Stimulated activated memory B cell treated with anti-CD40 and anti-IgM and Interleukin-4, amounts not matched to agents 10 μg/mL and 1 μg/mL and 100 μg/mL, for 72 hours (primary cell): Measurements from ENCODE around the gene SOS1.
"Not testable (repeated sequence)": the region's sequence is repeated elsewhere in the genome, so short reads cannot be mapped to it uniquely, and the experiment has no call there.

ENCODE experiments used
- ATAC-seq: fragments of 150-1000 bp; cut with Tn5 transposase; 2 replicates; pipeline ENCODE4 v1.10.0; 2021
- H3K27ac Mint-ChIP-seq: one replicate; pipeline ENCODE4 v1.8.0; 2022; ENCODE audit warnings: mild to moderate bottlenecking, mixed read lengths
- H3K27me3 Mint-ChIP-seq: one replicate; pipeline ENCODE4 v1.8.0; 2022; ENCODE audit warnings: mixed read lengths
- H3K36me3 Mint-ChIP-seq: one replicate; pipeline ENCODE4 v1.8.0; 2022; ENCODE audit warnings: mixed read lengths
- H3K4me1 Mint-ChIP-seq: one replicate; pipeline ENCODE4 v1.8.0; 2022; ENCODE audit warnings: mixed read lengths
- H3K4me3 Mint-ChIP-seq: one replicate; pipeline ENCODE4 v1.8.0; 2022; ENCODE audit warnings: mild to moderate bottlenecking, moderate library complexity, mixed read lengths
- H3K9me3 Mint-ChIP-seq: one replicate; pipeline ENCODE4 v1.8.0; 2022; ENCODE audit warnings: mixed read lengths

Gene SOS1

DNA sequence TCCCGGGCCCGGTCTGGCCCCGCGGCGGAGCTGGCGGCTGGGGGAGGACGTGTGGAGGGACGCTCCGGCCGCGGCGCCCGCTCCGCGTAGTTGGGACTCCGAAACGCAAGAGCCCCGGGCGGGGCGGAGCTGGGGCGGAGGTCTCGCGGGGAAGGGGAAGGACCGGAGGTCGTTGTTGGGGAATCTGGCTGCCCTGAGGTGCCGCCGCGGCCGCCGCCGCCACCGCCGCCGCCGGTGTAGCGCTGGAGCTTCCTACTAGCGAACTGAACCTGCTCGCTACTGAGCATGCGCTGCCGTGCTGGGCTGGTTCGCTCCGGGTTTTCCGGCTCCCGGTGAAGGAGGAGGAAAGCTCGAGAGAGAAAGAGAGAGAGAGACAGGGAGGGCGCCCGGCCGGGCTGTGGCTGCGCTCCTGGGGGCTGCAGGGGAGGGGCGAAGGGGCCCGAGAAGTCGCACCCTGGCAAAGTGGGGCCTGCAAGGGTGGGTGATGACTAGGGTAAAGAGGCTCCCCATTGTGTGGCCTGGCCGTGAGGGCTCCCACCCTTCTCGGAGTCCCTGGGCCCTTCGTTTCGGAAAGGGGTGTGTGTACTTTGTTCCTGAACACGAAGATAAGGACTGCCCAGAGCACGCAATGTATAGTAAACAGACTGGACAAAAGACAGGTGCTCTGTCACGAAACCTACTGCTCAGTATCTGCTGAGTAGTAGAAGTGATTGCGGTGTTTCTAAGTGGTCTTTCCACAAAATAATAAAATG, at the start of gene SOS1:
Gene SOS1 (minus strand): TSS at position 281 of the 752 bp plus-strand sequence. CDS start 629 bp downstream, outside the sequence.
- H3K27ac Mint-ChIP-seq, result peak within 1 kb of the TSS; percentile 98
- H3K4me1 Mint-ChIP-seq, result peaks cover 63% of the 10 kb centered on the region
- peak within 1 kb of the TSS; percentile 98 for H3K4me3 Mint-ChIP-seq

DNA sequence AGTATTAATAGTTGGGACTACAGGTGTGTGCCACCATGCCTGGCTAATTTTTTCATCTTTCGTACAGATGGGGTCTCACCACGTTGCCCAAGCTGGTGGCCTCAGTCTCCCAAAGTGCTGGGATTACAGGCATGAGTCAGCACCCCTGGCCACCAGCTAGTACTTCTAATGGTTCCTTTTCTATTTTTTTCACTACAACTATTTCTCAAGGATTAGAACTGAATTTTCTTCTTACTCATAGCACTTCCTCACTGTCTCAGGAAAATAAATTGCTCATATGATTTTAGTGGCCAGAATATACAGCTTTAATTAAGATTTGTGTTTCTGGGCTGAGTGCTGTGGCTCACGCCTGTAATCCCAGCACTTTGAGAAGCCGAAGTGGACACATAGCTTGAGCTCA, 43.2 kb upstream of the SOS1 start:
- Mint-ChIP-seq H3K27me3 (no peaks in the 10 kb centered on the region), H3K4me3 (no peak overlapping the region), H3K4me1 (no peaks in the 10 kb centered on the region), H3K27ac (no peak overlapping the region), H3K9me3 (peaks cover 3% of the 10 kb centered on the region), H3K36me3 (no peaks in the 10 kb centered on the region)
- no peak for ATAC-seq

More for the DNA sequence above, at the start of gene SOS1:
- no peaks in the 10 kb centered on the region for H3K9me3 Mint-ChIP-seq
- ATAC-seq, result peak; percentile 73
- peaks cover 7% of the 10 kb centered on the region for H3K36me3 Mint-ChIP-seq
- H3K27me3 Mint-ChIP-seq, result no peaks in the 10 kb centered on the region

DNA sequence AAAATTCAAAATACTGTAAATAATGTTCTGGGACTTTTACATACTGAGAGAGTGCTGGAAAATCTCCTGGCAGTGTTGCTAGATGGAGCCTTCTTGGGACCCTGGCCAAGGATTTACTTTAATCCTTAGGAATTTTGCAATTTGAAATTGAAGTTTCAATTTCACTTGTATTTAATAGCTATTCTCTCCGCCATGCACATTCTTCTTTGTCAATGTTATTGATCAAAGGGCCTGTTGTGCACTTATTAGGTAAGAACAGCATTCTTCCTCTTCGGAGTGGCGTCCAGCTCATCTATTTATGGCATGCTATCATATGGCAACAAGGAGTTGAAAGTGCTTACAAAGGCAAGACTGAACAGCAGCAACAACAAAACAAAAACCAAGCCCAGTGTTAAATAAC, 40.1 kb upstream of the SOS1 start:
- ATAC-seq, result no peak
- Mint-ChIP-seq H3K36me3 (no peaks in the 10 kb centered on the region), H3K27me3 (no peaks in the 10 kb centered on the region), H3K4me3 (no peak overlapping the region), H3K4me1 (no peaks in the 10 kb centered on the region), H3K9me3 (peaks cover 3% of the 10 kb centered on the region), H3K27ac (no peak overlapping the region)

DNA sequence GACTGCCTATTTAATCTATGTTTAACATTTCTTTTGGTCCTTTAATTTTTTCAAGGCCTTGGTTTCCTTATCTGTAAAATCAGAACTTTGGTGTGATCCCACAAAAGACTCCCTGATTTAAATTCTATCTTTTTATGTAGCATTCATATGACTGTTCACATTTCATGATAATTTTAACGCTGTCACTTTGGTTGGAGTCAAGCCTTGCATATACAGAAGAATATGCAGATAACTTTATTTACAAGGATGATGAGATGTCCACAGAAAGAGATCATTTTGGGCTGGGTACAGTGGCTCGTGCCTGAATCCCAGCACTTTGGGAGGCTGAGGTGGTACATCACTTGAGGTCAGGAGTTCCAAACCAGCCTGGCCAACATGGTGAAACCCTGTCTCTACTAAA, 38.4 kb upstream of the SOS1 start:
- H3K4me1 Mint-ChIP-seq, result no peaks in the 10 kb centered on the region
- no peaks in the 10 kb centered on the region for H3K36me3 Mint-ChIP-seq
- H3K27ac Mint-ChIP-seq, result no peak overlapping the region
- H3K9me3 Mint-ChIP-seq, result peaks cover 3% of the 10 kb centered on the region
- no peaks in the 10 kb centered on the region for H3K27me3 Mint-ChIP-seq
- ATAC-seq, result no peak
- no peak overlapping the region for H3K4me3 Mint-ChIP-seq

DNA sequence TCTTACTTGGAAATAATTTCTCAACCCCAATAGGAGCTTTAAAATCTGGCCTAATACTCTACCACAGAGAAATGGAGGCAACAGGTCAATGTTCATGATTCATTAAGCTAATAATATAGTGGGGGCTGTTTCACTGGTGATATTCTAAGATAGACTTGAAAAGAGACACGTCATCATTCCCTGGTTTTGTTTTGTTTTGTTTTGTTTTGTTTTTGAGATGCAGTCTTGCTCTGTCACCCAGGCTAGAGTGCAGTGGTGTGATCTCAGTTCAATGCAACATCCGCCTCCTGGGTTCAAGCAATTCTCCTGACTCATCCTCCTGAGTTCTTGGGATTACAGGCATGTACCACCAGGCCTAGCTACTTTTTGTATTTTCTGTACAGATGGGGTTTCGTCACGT, 37.5 kb upstream of the SOS1 start:
- no peaks in the 10 kb centered on the region for H3K36me3 Mint-ChIP-seq
- ATAC-seq, result no peak
- H3K4me3 Mint-ChIP-seq, result no peak overlapping the region
- H3K9me3 Mint-ChIP-seq, result peaks cover 1% of the 10 kb centered on the region
- no peaks in the 10 kb centered on the region for H3K27me3 Mint-ChIP-seq
- H3K27ac Mint-ChIP-seq, result no peak overlapping the region
- H3K4me1 Mint-ChIP-seq, result no peaks in the 10 kb centered on the region

DNA sequence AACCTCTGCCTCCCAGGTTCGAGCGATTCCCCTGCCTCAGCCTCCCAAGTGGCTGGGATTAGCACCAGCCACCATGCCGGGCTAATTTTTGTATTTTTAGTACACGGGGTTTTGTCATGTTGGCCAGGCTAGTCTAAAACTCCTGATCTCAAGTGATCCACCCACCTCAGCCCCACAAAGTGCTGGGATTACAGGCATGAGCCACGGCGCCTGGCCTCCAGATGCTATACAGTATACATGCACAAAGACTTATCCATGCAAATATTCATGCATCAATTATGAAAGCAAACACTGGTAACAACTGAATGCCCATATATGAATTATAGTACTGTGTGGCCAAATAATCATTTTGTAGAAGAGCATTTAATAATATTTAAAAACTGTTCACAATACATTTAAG, 36.0 kb upstream of the SOS1 start:
- no peaks in the 10 kb centered on the region for H3K4me1 Mint-ChIP-seq
- H3K36me3 Mint-ChIP-seq, result no peaks in the 10 kb centered on the region
- no peak overlapping the region for H3K27ac Mint-ChIP-seq
- ATAC-seq, result no peak
- H3K27me3 Mint-ChIP-seq, result no peaks in the 10 kb centered on the region
- H3K9me3 Mint-ChIP-seq, result no peaks in the 10 kb centered on the region
- H3K4me3 Mint-ChIP-seq, result no peak overlapping the region

DNA sequence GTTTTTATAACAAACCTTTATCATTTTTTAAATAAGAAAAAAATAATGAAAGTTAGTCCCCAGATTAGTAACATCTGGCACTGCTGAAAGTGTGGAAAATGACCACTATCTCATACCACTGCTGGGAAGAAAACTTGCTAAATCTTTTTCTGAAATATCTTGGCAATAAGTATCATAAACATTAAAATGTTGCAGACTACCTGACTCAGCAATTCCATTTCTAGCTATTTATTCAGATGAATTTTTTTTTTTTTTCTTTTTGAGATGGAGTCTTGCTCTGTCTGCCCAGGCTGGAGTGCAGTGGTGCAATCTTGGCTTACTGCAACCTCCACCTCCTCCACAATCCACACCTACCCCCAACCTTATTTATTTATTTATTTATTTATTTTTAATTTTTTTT, 35.3 kb upstream of the SOS1 start:
- no peak overlapping the region for H3K4me3 Mint-ChIP-seq
- ATAC-seq, result no peak
- no peak overlapping the region for H3K27ac Mint-ChIP-seq
- no peaks in the 10 kb centered on the region for H3K9me3 Mint-ChIP-seq
- no peaks in the 10 kb centered on the region for H3K4me1 Mint-ChIP-seq
- H3K36me3 Mint-ChIP-seq, result no peaks in the 10 kb centered on the region
- H3K27me3 Mint-ChIP-seq, result no peaks in the 10 kb centered on the region

DNA sequence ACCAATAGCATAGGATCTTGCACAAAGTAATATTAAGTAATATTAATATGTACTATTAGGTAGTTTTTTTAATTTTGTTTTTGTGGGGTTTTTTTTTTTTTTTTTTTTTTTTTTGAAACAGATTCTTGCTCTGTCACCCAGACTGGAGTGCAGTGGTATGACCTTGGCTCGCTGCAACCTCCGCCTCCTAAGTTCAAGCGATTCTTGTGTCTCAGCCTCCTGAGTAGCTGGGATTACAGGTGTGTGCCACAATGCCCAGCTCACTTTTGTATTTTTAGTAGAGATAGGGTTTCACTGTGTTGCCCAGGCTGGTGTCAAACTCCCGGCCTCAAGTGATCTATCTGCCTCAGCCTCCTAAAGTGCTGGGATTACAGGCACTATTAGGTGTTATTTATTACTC, 34.7 kb upstream of the SOS1 start:
- not testable (repeated sequence) for H3K4me1 Mint-ChIP-seq, H3K27me3 Mint-ChIP-seq, H3K4me3 Mint-ChIP-seq, H3K9me3 Mint-ChIP-seq, H3K36me3 Mint-ChIP-seq, ATAC-seq, H3K27ac Mint-ChIP-seq

DNA sequence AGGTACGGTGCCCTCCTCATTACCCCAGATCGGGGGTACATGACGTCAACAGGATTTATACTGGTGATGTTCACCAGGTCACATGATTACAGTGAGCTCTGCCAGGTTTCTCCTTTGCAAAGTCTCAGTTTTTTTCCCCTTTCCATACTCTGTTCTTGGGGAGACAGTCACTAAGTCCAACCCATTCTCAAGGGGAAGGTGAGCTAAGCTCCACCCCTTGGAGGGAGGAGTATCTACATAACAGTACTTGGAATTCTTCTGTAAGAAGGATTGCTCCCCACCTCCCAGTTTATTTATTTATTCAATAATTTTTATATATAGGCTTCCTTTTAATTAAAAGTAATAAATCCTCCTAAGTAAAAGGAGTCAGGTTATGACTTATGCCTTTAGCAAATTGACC, 34.1 kb upstream of the SOS1 start:
- Mint-ChIP-seq H3K4me3 (no peak overlapping the region), H3K9me3 (no peaks in the 10 kb centered on the region), H3K4me1 (peaks cover 4% of the 10 kb centered on the region), H3K27ac (no peak overlapping the region), H3K27me3 (no peaks in the 10 kb centered on the region), H3K36me3 (no peaks in the 10 kb centered on the region)
- no peak for ATAC-seq

DNA sequence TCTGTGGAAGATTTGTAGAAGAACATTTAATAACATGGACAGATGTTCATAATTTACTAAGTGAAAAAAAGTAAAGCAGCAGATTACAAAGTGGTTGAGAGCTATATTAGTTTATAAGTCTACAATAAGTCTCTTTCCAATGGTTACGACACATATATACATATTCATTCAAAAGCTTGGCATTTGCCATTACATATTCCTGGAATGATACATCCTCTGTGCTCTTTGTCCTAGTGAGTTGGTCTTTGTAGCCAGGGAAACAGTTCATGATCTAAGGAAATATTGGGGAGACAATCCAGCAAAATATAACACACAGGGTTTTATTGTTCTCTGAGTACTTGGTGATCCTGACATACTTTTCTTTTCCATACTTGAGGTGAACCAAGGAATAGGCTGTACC, 32.5 kb upstream of the SOS1 start:
- Mint-ChIP-seq H3K36me3 (no peaks in the 10 kb centered on the region), H3K27ac (no peak overlapping the region), H3K4me1 (peaks cover 7% of the 10 kb centered on the region), H3K4me3 (no peak overlapping the region), H3K9me3 (no peaks in the 10 kb centered on the region), H3K27me3 (no peaks in the 10 kb centered on the region)
- ATAC-seq, result no peak

DNA sequence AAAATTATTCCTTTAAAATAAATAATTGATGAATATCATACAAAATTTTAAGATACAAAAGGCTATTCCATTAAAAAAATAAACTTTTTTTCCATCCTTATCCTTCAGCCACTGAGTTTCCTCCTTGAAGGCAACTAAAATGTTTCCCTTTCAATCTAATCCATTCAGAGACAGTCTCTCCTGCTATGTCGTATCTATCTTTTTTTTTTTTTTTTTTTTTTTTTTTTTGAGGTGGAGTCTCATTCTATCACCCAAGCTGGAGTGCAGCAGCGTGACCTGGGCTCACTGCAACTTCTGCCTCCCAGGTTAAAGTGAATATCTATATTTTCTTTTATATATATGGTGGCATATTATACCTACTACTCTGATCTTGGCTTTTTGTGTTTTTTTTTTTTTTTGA, 31.7 kb upstream of the SOS1 start:
- H3K9me3 Mint-ChIP-seq, result no peaks in the 10 kb centered on the region
- H3K36me3 Mint-ChIP-seq, result no peaks in the 10 kb centered on the region
- H3K27ac Mint-ChIP-seq, result no peak overlapping the region
- H3K4me3 Mint-ChIP-seq, result no peak overlapping the region
- H3K27me3 Mint-ChIP-seq, result no peaks in the 10 kb centered on the region
- peaks cover 7% of the 10 kb centered on the region for H3K4me1 Mint-ChIP-seq
- no peak for ATAC-seq

DNA sequence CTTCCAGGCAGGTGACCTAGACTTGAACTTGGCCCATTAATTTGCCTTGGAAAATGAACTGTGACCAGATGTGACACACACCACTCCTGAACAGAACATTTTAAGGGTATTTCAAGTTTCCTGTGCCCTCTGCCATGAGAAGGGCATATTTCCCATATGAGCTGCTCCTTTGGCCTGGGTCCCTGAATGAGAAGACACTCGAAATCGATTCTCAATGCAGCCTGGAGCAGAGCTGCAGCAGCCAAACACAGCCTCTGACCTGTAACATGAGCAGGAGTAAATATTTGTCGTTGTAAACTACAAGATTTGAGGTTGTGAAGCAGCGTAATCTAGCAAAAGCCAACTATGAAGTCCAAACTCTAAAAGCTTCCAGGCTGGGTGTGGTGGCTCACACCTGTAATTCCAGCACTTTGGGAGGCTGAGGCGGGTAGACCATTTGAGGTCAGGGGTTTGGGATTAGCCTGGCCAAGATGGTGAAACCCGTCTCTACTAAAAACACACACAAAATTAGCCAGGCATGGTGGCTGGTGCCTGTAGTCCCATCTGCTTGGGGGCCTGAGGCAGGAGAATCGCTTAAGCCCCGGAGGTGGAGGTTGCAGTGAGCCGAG, 30.1 kb upstream of the SOS1 start:
- H3K27me3 Mint-ChIP-seq, result no peaks in the 10 kb centered on the region
- no peak overlapping the region for H3K27ac Mint-ChIP-seq
- peaks cover 7% of the 10 kb centered on the region for H3K4me1 Mint-ChIP-seq
- H3K36me3 Mint-ChIP-seq, result no peaks in the 10 kb centered on the region
- H3K9me3 Mint-ChIP-seq, result no peaks in the 10 kb centered on the region
- no peak overlapping the region for H3K4me3 Mint-ChIP-seq
- ATAC-seq, result no peak

DNA sequence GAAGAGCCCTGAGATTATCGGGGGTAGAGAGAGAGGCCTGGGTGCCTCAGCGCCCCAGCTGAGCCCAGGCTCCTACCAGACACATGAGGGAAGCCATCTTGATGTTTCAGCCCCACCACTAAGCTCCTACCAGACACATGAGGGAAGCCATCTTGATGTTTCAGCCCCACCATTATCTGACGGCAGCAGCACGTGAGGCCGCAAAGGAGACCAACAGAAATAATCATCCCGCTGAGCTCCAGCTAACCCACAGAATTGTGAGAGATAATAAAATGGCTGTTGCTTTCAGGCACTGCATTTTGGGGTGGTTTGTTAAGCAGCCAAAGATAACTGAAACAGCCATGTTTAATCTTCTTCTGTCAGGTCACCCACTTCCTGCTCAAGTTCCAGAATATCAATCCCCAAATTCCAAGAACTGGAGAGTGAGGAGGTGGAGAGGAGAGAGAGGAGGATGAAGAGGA, 29.3 kb upstream of the SOS1 start:
- no peak overlapping the region for H3K27ac Mint-ChIP-seq
- no peaks in the 10 kb centered on the region for H3K9me3 Mint-ChIP-seq
- peaks cover 7% of the 10 kb centered on the region for H3K4me1 Mint-ChIP-seq
- no peak overlapping the region for H3K4me3 Mint-ChIP-seq
- no peaks in the 10 kb centered on the region for H3K36me3 Mint-ChIP-seq
- no peaks in the 10 kb centered on the region for H3K27me3 Mint-ChIP-seq
- ATAC-seq, result no peak

DNA sequence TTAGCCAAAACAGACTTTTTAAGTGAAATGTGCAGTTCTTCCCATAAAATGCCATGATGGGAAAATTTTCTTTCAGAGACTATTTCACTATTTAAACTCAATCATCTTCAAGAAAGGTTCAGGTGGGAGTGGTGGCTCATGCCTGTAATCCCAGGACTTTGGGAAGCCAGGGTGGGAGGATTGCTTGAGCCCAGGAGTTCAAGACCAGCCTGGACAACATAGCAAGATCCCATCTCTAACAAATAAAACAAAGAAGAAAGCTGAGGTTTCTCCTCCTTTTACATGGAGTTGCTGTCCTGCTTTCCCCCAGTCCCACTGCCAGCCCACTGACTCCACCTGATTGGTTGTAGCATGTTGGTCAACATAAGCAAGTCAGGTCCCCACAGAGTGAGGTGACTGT, 25.8 kb upstream of the SOS1 start:
- H3K4me3 Mint-ChIP-seq, result no peak overlapping the region
- no peaks in the 10 kb centered on the region for H3K9me3 Mint-ChIP-seq
- H3K4me1 Mint-ChIP-seq, result peaks cover 30% of the 10 kb centered on the region
- H3K27me3 Mint-ChIP-seq, result no peaks in the 10 kb centered on the region
- no peaks in the 10 kb centered on the region for H3K36me3 Mint-ChIP-seq
- no peak overlapping the region for H3K27ac Mint-ChIP-seq
- no peak for ATAC-seq

DNA sequence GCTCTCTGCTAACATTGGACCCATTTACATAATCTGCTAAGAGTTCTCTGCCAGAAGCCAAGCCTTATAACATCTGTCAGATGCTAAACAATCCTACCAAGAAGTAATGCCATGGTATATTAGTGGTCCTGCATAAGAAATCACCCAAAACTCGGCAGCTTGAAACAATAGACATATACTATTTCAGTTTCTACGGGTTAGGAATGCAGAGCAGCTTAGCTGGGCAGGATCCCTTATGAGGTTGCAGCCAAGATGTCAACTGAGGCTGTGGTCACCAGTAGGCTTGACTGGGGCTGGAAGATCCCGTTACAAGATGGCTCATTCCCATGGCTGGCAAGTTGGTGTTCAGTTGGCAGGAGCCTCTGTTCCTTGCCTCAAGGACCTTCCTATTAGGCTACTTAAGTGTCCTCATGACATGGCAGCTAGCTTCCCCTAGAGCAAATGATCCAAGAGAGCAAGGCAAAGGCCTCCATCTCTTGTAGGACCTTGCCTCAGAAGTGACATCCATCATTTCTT, 25.1 kb upstream of the SOS1 start:
- Mint-ChIP-seq H3K9me3 (no peaks in the 10 kb centered on the region), H3K4me3 (no peak overlapping the region), H3K27me3 (no peaks in the 10 kb centered on the region), H3K36me3 (no peaks in the 10 kb centered on the region), H3K27ac (no peak overlapping the region), H3K4me1 (peaks cover 37% of the 10 kb centered on the region)
- no peak for ATAC-seq

DNA sequence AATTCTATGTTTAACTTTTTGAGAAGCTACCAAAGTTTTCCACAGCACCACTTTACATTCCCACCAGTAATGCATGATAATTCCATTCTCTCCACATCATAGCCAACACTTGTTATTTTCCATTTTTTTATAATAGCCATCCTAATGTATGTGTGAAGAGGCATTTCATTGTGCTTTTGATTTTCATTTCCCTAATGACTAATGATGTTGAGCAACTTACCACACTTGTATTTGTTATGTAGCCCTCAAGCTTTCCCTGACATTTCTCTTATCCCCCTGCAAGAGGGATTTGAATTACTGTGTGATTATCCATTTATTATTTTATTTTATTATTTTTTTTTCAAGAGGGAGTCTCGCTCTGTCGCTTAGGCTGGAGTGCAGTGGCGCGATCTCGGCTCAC, 23.6 kb upstream of the SOS1 start:
- no peaks in the 10 kb centered on the region for H3K36me3 Mint-ChIP-seq
- H3K27me3 Mint-ChIP-seq, result no peaks in the 10 kb centered on the region
- H3K9me3 Mint-ChIP-seq, result no peaks in the 10 kb centered on the region
- ATAC-seq, result no peak
- peak overlapping the region; percentile 69 for H3K27ac Mint-ChIP-seq
- no peak overlapping the region for H3K4me3 Mint-ChIP-seq
- peaks cover 32% of the 10 kb centered on the region for H3K4me1 Mint-ChIP-seq
